GM19239 (cell line): ENCODE data around the gene SKAP2.

Experiments
- DNase-seq: peaks from one replicate; pipeline ENCODE4 v3.0.0; 2011; ENCODE audit warnings: low spot score; ENCODE audit not compliant: insufficient read length
- FAIRE-seq: peaks from 2 replicates; lab custom pipeline; 2011; peaks lifted over from hg19 to GRCh38; lab: Jason Lieb, UNC

SKAP2 gene

GRCh38 chr7:26619348-26619984 lies 244.9 kb downstream of the SKAP2 start:
- no peak for FAIRE-seq
- no peak for DNase-seq

GRCh38 chr7:26618898-26619297 lies 245.5 kb downstream of the SKAP2 start:
- FAIRE-seq (no peak), DNase-seq (no peak)

- no peak for FAIRE-seq
- DNase-seq, result no peak
These were observed 245.9 kb downstream of the SKAP2 start for GRCh38 chr7:26618449-26618848.
